Measurements from ENCODE around the gene CIROP. TPM values are rescaled to one million over a fixed set of nuclear protein-coding genes. Genes with fewer than 3 reads are reported as not detected.

The CIROP gene
- total RNA-seq, 1 experiment from 2014 or later, result 0.11 TPM

GRCh38 chr14:23118506-23119362, 13.9 kb upstream of the CIROP start, which contains the start of gene CEBPE:
TSS of gene CEBPE (minus strand) at chr14:23119255. CDS start at chr14:23119091, 164 bp downstream.
- H3K36me3 Mint-ChIP-seq, result no peaks in the 10 kb centered on the region
- ChIA-PET CTCF (interaction anchor here (0.9 to 8.4 kb wide), 7 partner anchors 24 to 203 kb away, joined by 3 to 372 read pairs (median 7); partner anchors contain the start of genes ACIN1, C14orf119, PABPN1 and SLC7A8), POLR2A (no interaction called here)
- H3K4me3 Mint-ChIP-seq, result no peak within 1 kb of the TSS
- no peak within 1 kb of the TSS for H3K27ac Mint-ChIP-seq
- TF ChIP-seq ETV6 (CRISPR knock-in tag; IDR thresholded peaks at IDR 0.05) (no peak), FOXJ3 (CRISPR knock-in tag; IDR thresholded peaks at IDR 0.05; ENCODE audit: borderline replicate concordance) (no peak), NFYB (CRISPR knock-in tag; conservative IDR thresholded peaks at IDR 0.05; ENCODE audit: low read depth) (no peak), CDX4 (CRISPR knock-in tag; IDR thresholded peaks at IDR 0.05; ENCODE audit: borderline replicate concordance) (no peak), PRRX2 (CRISPR knock-in tag; IDR thresholded peaks at IDR 0.05) (no peak), USF2 (CRISPR knock-in tag; IDR thresholded peaks at IDR 0.05) (no peak), ZNF219 (CRISPR knock-in tag; IDR thresholded peaks at IDR 0.05; ENCODE audit: borderline replicate concordance) (no peak), GABPB1 (CRISPR knock-in tag; IDR thresholded peaks at IDR 0.05) (no peak), ERG (CRISPR knock-in tag; IDR thresholded peaks at IDR 0.05) (no peak), ZNF423 (CRISPR knock-in tag; IDR thresholded peaks at IDR 0.05) (no peak), OVOL2 (CRISPR knock-in tag; IDR thresholded peaks at IDR 0.05; ENCODE audit: borderline replicate concordance) (no peak), NR3C1 (CRISPR knock-in tag; conservative IDR thresholded peaks at IDR 0.05; ENCODE audit: low read depth) (no peak), MAX (CRISPR knock-in tag; IDR thresholded peaks at IDR 0.05) (no peak), GTF2I (CRISPR knock-in tag; conservative IDR thresholded peaks at IDR 0.05) (no peak), TP53 (CRISPR knock-in tag; IDR thresholded peaks at IDR 0.05) (no peak), TEAD1 (CRISPR knock-in tag; IDR thresholded peaks at IDR 0.05) (no peak)
- H3K9me3 Mint-ChIP-seq, result no peaks in the 10 kb centered on the region
- ATAC-seq (no peak), DNase-seq (ENCODE audit: low spot score) (no peak)
- peaks cover 22% of the 10 kb centered on the region for H3K27me3 Mint-ChIP-seq (ENCODE audit: low read depth)
- H3K4me1 Mint-ChIP-seq, result peaks cover 56% of the 10 kb centered on the region

GRCh38 chr14:23117371-23118020, 12.7 kb upstream of the CIROP start:
- Mint-ChIP-seq H3K4me3 (no peak overlapping the region), H3K36me3 (no peaks in the 10 kb centered on the region), H3K27me3 (ENCODE audit: low read depth) (peaks cover 22% of the 10 kb centered on the region), H3K9me3 (no peaks in the 10 kb centered on the region), H3K27ac (no peak overlapping the region), H3K4me1 (peaks cover 53% of the 10 kb centered on the region)
- ATAC-seq, result no peak
- ChIA-PET CTCF (interaction anchor here (1.8 to 8.4 kb wide), 3 partner anchors 49 to 204 kb away, joined by 5 to 372 read pairs (median 6); partner anchors contain the start of genes PABPN1 and SLC7A8), POLR2A (interaction anchor here (0.6 to 0.7 kb wide), 2 partner anchors 143 to 576 kb away, joined by 3 read pairs; no protein-coding TSS in a partner anchor)
- no peak for DNase-seq (ENCODE audit: low spot score)
- TF ChIP-seq TEAD4 (CRISPR knock-in tag; IDR thresholded peaks at IDR 0.05) (no peak), GRHL2 (CRISPR knock-in tag; IDR thresholded peaks at IDR 0.05; ENCODE audit: insufficient replicate concordance, severe bottlenecking) (no peak), MAX (CRISPR knock-in tag; IDR thresholded peaks at IDR 0.05) (no peak), GABPB1 (CRISPR knock-in tag; IDR thresholded peaks at IDR 0.05) (no peak), NFE2L1 (CRISPR knock-in tag; IDR thresholded peaks at IDR 0.05) (no peak), NFYB (CRISPR knock-in tag; conservative IDR thresholded peaks at IDR 0.05; ENCODE audit: low read depth) (no peak), HMGXB4 (CRISPR knock-in tag; IDR thresholded peaks at IDR 0.05) (no peak), ZBTB21 (CRISPR knock-in tag; IDR thresholded peaks at IDR 0.05; ENCODE audit: borderline replicate concordance) (no peak), E2F4 (CRISPR knock-in tag; IDR thresholded peaks at IDR 0.05; ENCODE audit: borderline replicate concordance, low read depth) (no peak), CDX4 (CRISPR knock-in tag; IDR thresholded peaks at IDR 0.05; ENCODE audit: borderline replicate concordance) (no peak), MXD4 (CRISPR knock-in tag; IDR thresholded peaks at IDR 0.05; ENCODE audit: borderline replicate concordance) (no peak)

Measured in WTC11 (cell line).